ENCODE results near the gene PCLO. TPM values are rescaled to one million over a fixed set of nuclear protein-coding genes. Genes with fewer than 3 reads are reported as not detected.

The PCLO gene
- total and polyA plus RNA-seq, 2 of the 8 experiments (the other 6 are each of a cell fraction or from before 2014, with no cell fraction given): 1.5 to 3.2 TPM

DNA sequence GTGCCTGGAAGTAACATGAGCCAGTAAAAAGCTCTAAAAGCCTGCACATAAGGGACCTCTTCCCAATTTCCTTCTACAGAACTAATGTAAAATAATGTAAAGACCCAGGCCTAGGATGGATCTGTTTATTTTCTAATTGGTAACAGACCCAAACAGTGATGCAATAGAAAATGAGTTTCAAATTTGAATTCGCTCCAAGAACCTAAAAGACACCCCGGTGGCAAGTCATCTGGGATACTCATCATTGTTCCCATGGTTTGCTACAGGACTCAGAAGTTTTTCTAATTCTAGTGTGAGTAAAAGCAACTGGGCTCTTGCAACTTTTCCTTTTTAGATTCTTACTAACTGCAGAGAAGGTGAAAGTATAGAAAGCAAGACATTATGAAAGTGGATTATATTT lies 447.8 kb downstream of the PCLO start:
- no peak overlapping the region for H2AFZ ChIP-seq (ENCODE audit: low read length)
- H3K56ac ChIP-seq (replicated peaks; ENCODE audit: insufficient read length, low read depth, low read length): no peak overlapping the region
- POLR2A ChIA-PET (ENCODE audit: partially characterized antibody): no interaction called here
- no peak overlapping the region for H3K27ac ChIP-seq (ENCODE audit: low read depth, low read length)
- no peak overlapping the region for H2BK12ac ChIP-seq (ENCODE audit: low read depth, low read length)
- no peak overlapping the region for H4K5ac ChIP-seq (ENCODE audit: insufficient read length, low read depth, low read length)
- CTCF ChIA-PET (ENCODE audit: partially characterized antibody): interaction anchor here (1.7 to 1.9 kb wide), 2 partner anchors 10 to 14 kb away, joined by 6 to 10 read pairs; no protein-coding TSS in a partner anchor
- H3K9me3 ChIP-seq (ENCODE audit: insufficient read depth in 2 of 2, low read depth in 1 of 2, low read length in 1 of 2): 0 out of 4 replicates have a peak, but pooled peaks cover 0 to 4% of the 10 kb centered on the region in 2 experiments
- H2AK5ac ChIP-seq (ENCODE audit: low read depth, low read length): no peak overlapping the region
- no peaks in the 10 kb centered on the region for H4K20me1 ChIP-seq (replicated peaks in 1 of 2; ENCODE audit: control insufficient read depth in 1 of 2, insufficient read depth in 2 of 2, low read length in 2 of 2)
- H3K18ac ChIP-seq (ENCODE audit: extremely low read depth, low read length): no peak overlapping the region
- H3K79me2 ChIP-seq (ENCODE audit: control insufficient read depth in 1 of 2, insufficient read depth in 2 of 2, low read length in 2 of 2): no peaks in the 10 kb centered on the region
- no peak overlapping the region for H3K9ac ChIP-seq (replicated peaks in 1 of 4; ENCODE audit: extremely low read depth in 1 of 4, low read depth in 3 of 4, low read length in 3 of 4)
- no peak overlapping the region for H2BK5ac ChIP-seq (ENCODE audit: low read depth, low read length)
- H3K36me3 ChIP-seq (ENCODE audit: control insufficient read depth in 2 of 4, insufficient read depth in 4 of 4, low read length in 3 of 4): no peaks in the 10 kb centered on the region
- 92% methylated on average over 2 of the region's 2 CpGs; no CpG with 5 or more reads in 1 of the 2 experiments for WGBS, 2 experiments (ENCODE audit: extremely low coverage in 1 of 2, insufficient coverage in 1 of 2, insufficient read length in 1 of 2, insufficient replicate concordance in 2 of 2, low coverage in 1 of 2, low lambda C conversion rate in 2 of 2, missing lambda C conversion rate in 1 of 2)
- FAIRE-seq (no peak), DNase-seq (ENCODE audit: low read depth in 1 of 2, low spot score in 2 of 2) (no peak)
- H2BK120ac ChIP-seq (replicated peaks; ENCODE audit: low read depth, low read length): no peak overlapping the region
- H3K27me3 ChIP-seq (replicated peaks in 1 of 4; ENCODE audit: control insufficient read depth in 3 of 4, extremely low read depth in 1 of 4, insufficient read depth in 3 of 4, low read length in 3 of 4): peaks cover 0 to 1% (median 0%) of the 10 kb centered on the region in 4 experiments; a peak in 1 of 7 replicates
- no peaks in the 10 kb centered on the region for H3K4me1 ChIP-seq (replicated peaks in 1 of 4; ENCODE audit: control insufficient read depth in 3 of 4, insufficient read depth in 4 of 4, low read length in 3 of 4)
- TF ChIP-seq SIRT6 (IDR thresholded peaks at IDR 0.05; ENCODE audit: low read length) (no peak), GTF2F1 (IDR thresholded peaks at IDR 0.05; ENCODE audit: borderline replicate concordance, low read depth, low read length) (no peak), KDM5A (IDR thresholded peaks at IDR 0.05; ENCODE audit: low read length) (no peak), FOSL1 (IDR thresholded peaks at IDR 0.05; ENCODE audit: insufficient read depth, low read depth, low read length) (no peak), EP300 (IDR thresholded peaks at IDR 0.05; ENCODE audit: borderline replicate concordance in 1 of 2, low read depth in 2 of 2, low read length in 2 of 2) (no peak), RFX5 (IDR thresholded peaks at IDR 0.05; ENCODE audit: borderline replicate concordance, low read depth, low read length) (no peak), JUN (IDR thresholded peaks at IDR 0.05; ENCODE audit: low read depth, low read length) (no peak), CREB1 (IDR thresholded peaks at IDR 0.05) (no peak), CBX8 (IDR thresholded peaks at IDR 0.05; ENCODE audit: borderline replicate concordance, low read depth, low read length) (no peak), TCF12 (IDR thresholded peaks at IDR 0.05; ENCODE audit: low read depth, low read length) (no peak), TAF1 (IDR thresholded peaks at IDR 0.05; ENCODE audit: low read depth, low read length) (no peak)
- H3K4me2 ChIP-seq (ENCODE audit: insufficient read depth in 1 of 2, low read depth in 2 of 2, low read length in 2 of 2): no peak overlapping the region
- no peak overlapping the region for H3K4ac ChIP-seq (replicated peaks; ENCODE audit: insufficient read length, low read depth, low read length)
- H4K91ac ChIP-seq (replicated peaks; ENCODE audit: insufficient read length, low read length): no peak overlapping the region
- H2BK15ac ChIP-seq (ENCODE audit: low read length): no peak overlapping the region
- H3K23me2 ChIP-seq (ENCODE audit: low read depth, low read length): no peaks in the 10 kb centered on the region
- no peak overlapping the region for H3K14ac ChIP-seq (ENCODE audit: insufficient read length)
- no peak overlapping the region for H3K4me3 ChIP-seq (ENCODE audit: extremely low read depth in 1 of 4, insufficient read depth in 2 of 4, low read depth in 3 of 4, low read length in 4 of 4)
- no peak overlapping the region for H4K8ac ChIP-seq (ENCODE audit: extremely low read depth, insufficient read depth, low read length)
- H3K23ac ChIP-seq (ENCODE audit: insufficient read length): no peak overlapping the region
- H2BK20ac ChIP-seq (ENCODE audit: low read length): no peak overlapping the region
- H3K79me1 ChIP-seq (ENCODE audit: low read depth, low read length): no peaks in the 10 kb centered on the region
